ENCODE data around the gene MITF. TPM values are rescaled to one million over a fixed set of nuclear protein-coding genes. Genes with fewer than 3 reads are reported as not detected.

MITF gene
- total RNA-seq, 2 donors from 2014 or later: 1.8 to 3.0 TPM

DNA sequence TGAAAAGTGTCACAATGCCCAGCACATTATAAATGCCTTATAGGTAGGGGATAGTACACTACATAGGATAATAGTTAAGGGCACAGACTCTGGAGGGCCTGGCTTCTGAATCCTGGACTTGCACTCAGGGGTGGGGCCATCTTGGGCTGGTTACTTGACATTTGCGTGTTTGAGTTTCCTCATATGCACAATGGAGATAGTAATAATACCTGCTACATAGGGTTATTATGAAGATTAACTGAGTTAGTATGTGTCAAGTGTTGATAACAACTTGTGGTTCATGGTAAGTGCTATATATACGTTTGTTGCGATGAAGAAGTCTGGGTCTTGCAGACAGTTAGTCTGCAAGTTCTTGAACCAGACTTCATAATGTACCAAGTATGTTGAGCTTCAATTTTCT, 37.0 kb downstream of the MITF start:
- Histone ChIP-seq H3K27ac (ENCODE audit: low read depth, low read length) (no peak overlapping the region), H3K9ac (ENCODE audit: extremely low read depth, low read length, poor library complexity, severe bottlenecking) (no peak overlapping the region), H3K27me3 (ENCODE audit: control insufficient read depth, insufficient read depth, low read length, poor library complexity, severe bottlenecking) (no peaks in the 10 kb centered on the region), H3K9me3 (ENCODE audit: control insufficient read depth, low read length) (no peaks in the 10 kb centered on the region), H3K36me3 (ENCODE audit: control insufficient read depth, insufficient read depth, low read length) (no peaks in the 10 kb centered on the region), H3K4me1 (ENCODE audit: control insufficient read depth, insufficient read depth, low read length) (peaks cover 13% of the 10 kb centered on the region), H3K4me3 (ENCODE audit: low read length) (no peak overlapping the region)
- TF ChIP-seq, protein P1, sequence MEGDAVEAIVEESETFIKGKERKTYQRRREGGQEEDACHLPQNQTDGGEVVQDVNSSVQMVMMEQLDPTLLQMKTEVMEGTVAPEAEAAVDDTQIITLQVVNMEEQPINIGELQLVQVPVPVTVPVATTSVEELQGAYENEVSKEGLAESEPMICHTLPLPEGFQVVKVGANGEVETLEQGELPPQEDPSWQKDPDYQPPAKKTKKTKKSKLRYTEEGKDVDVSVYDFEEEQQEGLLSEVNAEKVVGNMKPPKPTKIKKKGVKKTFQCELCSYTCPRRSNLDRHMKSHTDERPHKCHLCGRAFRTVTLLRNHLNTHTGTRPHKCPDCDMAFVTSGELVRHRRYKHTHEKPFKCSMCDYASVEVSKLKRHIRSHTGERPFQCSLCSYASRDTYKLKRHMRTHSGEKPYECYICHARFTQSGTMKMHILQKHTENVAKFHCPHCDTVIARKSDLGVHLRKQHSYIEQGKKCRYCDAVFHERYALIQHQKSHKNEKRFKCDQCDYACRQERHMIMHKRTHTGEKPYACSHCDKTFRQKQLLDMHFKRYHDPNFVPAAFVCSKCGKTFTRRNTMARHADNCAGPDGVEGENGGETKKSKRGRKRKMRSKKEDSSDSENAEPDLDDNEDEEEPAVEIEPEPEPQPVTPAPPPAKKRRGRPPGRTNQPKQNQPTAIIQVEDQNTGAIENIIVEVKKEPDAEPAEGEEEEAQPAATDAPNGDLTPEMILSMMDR (conservative IDR thresholded peaks at IDR 0.05): no peak
- H3K36me3 Mint-ChIP-seq (ENCODE audit: low read depth): no peaks in the 10 kb centered on the region
- no peaks in the 10 kb centered on the region for H3K27me3 Mint-ChIP-seq (ENCODE audit: insufficient read depth)
- peaks cover 25% of the 10 kb centered on the region for H3K4me1 Mint-ChIP-seq
- H3K27ac Mint-ChIP-seq: no peak overlapping the region
- no peaks in the 10 kb centered on the region for H3K9me3 Mint-ChIP-seq
- DNase-seq: no peak
- H3K4me3 Mint-ChIP-seq: no peak overlapping the region
- 94 to 96% methylated on average over 3 of the region's 3 CpGs for WGBS, 2 experiments (ENCODE audit: insufficient coverage in 1 of 2, insufficient read length in 1 of 2)

DNA sequence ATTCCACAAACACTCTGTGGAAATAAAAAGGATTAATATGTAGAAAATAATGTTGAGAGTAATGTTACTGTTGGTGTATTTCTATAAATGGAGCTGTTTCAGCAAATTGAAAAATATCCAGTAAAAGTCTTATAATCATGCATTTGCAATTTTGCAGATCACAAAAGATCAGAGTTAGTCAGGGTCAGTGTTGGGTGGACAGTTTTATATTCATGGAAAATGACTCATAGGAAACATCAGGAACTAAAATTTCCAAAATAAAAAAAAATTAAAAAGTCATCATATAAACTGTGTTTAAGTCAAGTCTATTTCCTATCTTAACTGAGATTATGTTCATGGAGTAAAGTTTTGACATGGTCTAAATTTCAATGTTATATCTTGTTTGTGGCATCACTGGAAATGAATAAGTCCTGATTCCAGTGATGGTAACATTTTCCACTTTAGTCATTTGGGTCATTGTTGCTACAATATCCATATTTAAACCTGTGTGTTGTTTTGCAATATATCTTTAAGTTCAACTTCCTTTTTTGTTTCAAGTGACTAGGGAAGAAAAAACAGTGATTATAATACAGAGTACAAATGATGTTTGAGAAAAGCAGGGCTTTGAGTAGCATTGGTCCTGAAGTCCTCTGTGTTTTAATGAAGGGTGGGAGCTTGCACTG, 37.8 kb downstream of the MITF start:
- no peak overlapping the region for H3K27ac Mint-ChIP-seq
- H3K27me3 ChIP-seq (ENCODE audit: control insufficient read depth, insufficient read depth, low read length, poor library complexity, severe bottlenecking): no peaks in the 10 kb centered on the region
- DNase-seq: no peak
- H3K9ac ChIP-seq (ENCODE audit: extremely low read depth, low read length, poor library complexity, severe bottlenecking): no peak overlapping the region
- no peak overlapping the region for H3K4me3 ChIP-seq (ENCODE audit: low read length)
- no peaks in the 10 kb centered on the region for H3K27me3 Mint-ChIP-seq (ENCODE audit: insufficient read depth)
- H3K4me3 Mint-ChIP-seq: no peak overlapping the region
- TF ChIP-seq, protein P1 (conservative IDR thresholded peaks at IDR 0.05): no peak
- H3K36me3 Mint-ChIP-seq (ENCODE audit: low read depth): no peaks in the 10 kb centered on the region
- no peaks in the 10 kb centered on the region for H3K9me3 ChIP-seq (ENCODE audit: control insufficient read depth, low read length)
- no peak overlapping the region for H3K27ac ChIP-seq (ENCODE audit: low read depth, low read length)
- H3K36me3 ChIP-seq (ENCODE audit: control insufficient read depth, insufficient read depth, low read length): no peaks in the 10 kb centered on the region
- no peaks in the 10 kb centered on the region for H3K9me3 Mint-ChIP-seq
- H3K4me1 ChIP-seq (ENCODE audit: control insufficient read depth, insufficient read depth, low read length): peaks cover 18% of the 10 kb centered on the region
- H3K4me1 Mint-ChIP-seq: peaks cover 31% of the 10 kb centered on the region

DNA sequence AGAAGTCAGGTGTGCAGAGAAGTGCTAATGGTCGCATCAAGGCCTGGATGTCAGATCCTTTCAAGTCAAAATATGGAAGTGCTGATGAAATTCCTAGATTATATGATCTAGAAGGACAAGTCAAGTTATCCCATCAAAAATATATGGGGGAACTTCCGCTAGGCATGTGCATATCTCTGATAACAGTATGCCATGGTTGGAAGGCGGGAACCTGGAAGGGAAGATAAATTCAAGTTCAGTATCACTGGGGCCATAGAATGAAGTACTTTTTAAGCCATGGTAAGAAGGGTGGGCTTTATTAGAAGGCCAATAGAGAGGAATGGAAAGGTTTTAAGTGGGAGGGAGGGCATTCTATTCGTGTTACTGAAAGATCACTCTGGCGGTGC, 38.3 kb downstream of the MITF start:
- no peak overlapping the region for H3K27ac Mint-ChIP-seq
- H3K4me1 Mint-ChIP-seq: peaks cover 31% of the 10 kb centered on the region
- H3K27me3 Mint-ChIP-seq (ENCODE audit: insufficient read depth): no peaks in the 10 kb centered on the region
- DNase-seq: no peak
- no peaks in the 10 kb centered on the region for H3K27me3 ChIP-seq (ENCODE audit: control insufficient read depth, insufficient read depth, low read length, poor library complexity, severe bottlenecking)
- H3K36me3 ChIP-seq (ENCODE audit: control insufficient read depth, insufficient read depth, low read length): no peaks in the 10 kb centered on the region
- no peak overlapping the region for H3K4me3 ChIP-seq (ENCODE audit: low read length)
- WGBS, 2 experiments (ENCODE audit: insufficient coverage in 1 of 2, insufficient read length in 1 of 2): 93 to 97% methylated on average over 3 to 5 of the region's 5 CpGs
- no peaks in the 10 kb centered on the region for H3K36me3 Mint-ChIP-seq (ENCODE audit: low read depth)
- H3K9me3 ChIP-seq (ENCODE audit: control insufficient read depth, low read length): no peaks in the 10 kb centered on the region
- no peak overlapping the region for H3K9ac ChIP-seq (ENCODE audit: extremely low read depth, low read length, poor library complexity, severe bottlenecking)
- no peaks in the 10 kb centered on the region for H3K9me3 Mint-ChIP-seq
- H3K27ac ChIP-seq (ENCODE audit: low read depth, low read length): no peak overlapping the region
- H3K4me3 Mint-ChIP-seq: no peak overlapping the region
- H3K4me1 ChIP-seq (ENCODE audit: control insufficient read depth, insufficient read depth, low read length): peaks cover 18% of the 10 kb centered on the region
- TF ChIP-seq, protein P1 (conservative IDR thresholded peaks at IDR 0.05): no peak
